Erythroblast (primary cell): Measurements from ENCODE around the gene GH2.

Experiments
- GATA1 ChIP-seq: IDR thresholded peaks from 2 replicates; pipeline ENCODE4 v1.6.1; 2011; ENCODE audit warnings: low read depth, mild to moderate bottlenecking, control low read depth, low read length, moderate library complexity
- POLR2A ChIP-seq: IDR thresholded peaks from 2 replicates; pipeline ENCODE4 v1.6.1; 2011; ENCODE audit warnings: mild to moderate bottlenecking, low read length

- TF ChIP-seq POLR2A (no peak), GATA1 (no peak)
Measured at GRCh38 chr17:63880706-63881105, 1.0 kb downstream of the GH2 start.
